NCI-H1048 (cell line): Measurements from ENCODE around the gene MPRIP.

Experiments used
- DNase-seq: peaks from one replicate; lab custom pipeline; 2025; lab: John Stamatoyannopoulos, UW

The MPRIP gene

GRCh38 chr17:17088086-17088485 is 45.8 kb downstream of the MPRIP start:
- DNase-seq = no peak

- DNase-seq = no peak
These were observed 46.6 kb downstream of the MPRIP start for GRCh38 chr17:17088541-17089525.

- DNase-seq = no peak
These were observed 47.8 kb downstream of the MPRIP start for GRCh38 chr17:17089796-17090641.

- no peak for DNase-seq
These were observed 48.4 kb downstream of the MPRIP start for GRCh38 chr17:17090642-17091103.

- no peak for DNase-seq
These were observed 49.0 kb downstream of the MPRIP start for GRCh38 chr17:17091276-17091675.

- DNase-seq = no peak
These were observed 49.8 kb downstream of the MPRIP start for GRCh38 chr17:17091856-17092756.

- DNase-seq = no peak
These were observed 51.5 kb downstream of the MPRIP start for GRCh38 chr17:17093764-17094163.

- peak; percentile 55 for DNase-seq
These were observed 54.4 kb downstream of the MPRIP start for GRCh38 chr17:17096438-17097178.

GRCh38 chr17:17097763-17098345 is 55.6 kb downstream of the MPRIP start:
- DNase-seq = no peak

GRCh38 chr17:17098551-17099179 is 56.4 kb downstream of the MPRIP start:
- DNase-seq = no peak

- DNase-seq = no peak
These were observed 59.9 kb downstream of the MPRIP start for GRCh38 chr17:17102176-17102575.

GRCh38 chr17:17103160-17103559 is 60.9 kb downstream of the MPRIP start:
- DNase-seq = no peak

GRCh38 chr17:17104036-17104435 is 61.8 kb downstream of the MPRIP start:
- DNase-seq = no peak

GRCh38 chr17:17104494-17104893 is 62.2 kb downstream of the MPRIP start:
- no peak for DNase-seq

- DNase-seq = no peak
These were observed 63.7 kb downstream of the MPRIP start for GRCh38 chr17:17105976-17106375.

- DNase-seq = no peak
These were observed 64.5 kb downstream of the MPRIP start for GRCh38 chr17:17106756-17107155.

GRCh38 chr17:17107281-17107680 is 65.0 kb downstream of the MPRIP start:
- DNase-seq = no peak

- no peak for DNase-seq
These were observed 65.7 kb downstream of the MPRIP start for GRCh38 chr17:17107891-17108431.

GRCh38 chr17:17108451-17109049 is 66.3 kb downstream of the MPRIP start:
- DNase-seq = no peak
